Chondrocyte (in vitro differentiated cells): Measurements from ENCODE around the gene IGSF21. TPM values are rescaled to one million over a fixed set of nuclear protein-coding genes. Genes with fewer than 3 reads are reported as not detected.

Experiments
- DNase-seq: peaks from one replicate; pipeline ENCODE4 v3.0.0; 2021; ENCODE audit warnings: mixed read lengths, low spot score
- H3K27ac Mint-ChIP-seq: one replicate; pipeline ENCODE4 v1.8.0; 2021; ENCODE audit warnings: mild to moderate bottlenecking, moderate library complexity, mixed read lengths; ENCODE audit not compliant: unreplicated experiment
- H3K27me3 Mint-ChIP-seq: 2 replicates; pipeline ENCODE4 v1.8.0; 2021; ENCODE audit warnings: low read depth, mixed read lengths
- H3K36me3 Mint-ChIP-seq: 2 replicates; pipeline ENCODE4 v1.8.0; 2021; ENCODE audit warnings: low read depth, mixed read lengths
- H3K4me1 Mint-ChIP-seq: 2 replicates; pipeline ENCODE4 v1.8.0; 2021; ENCODE audit warnings: low read depth, mild to moderate bottlenecking, mixed read lengths
- H3K4me3 Mint-ChIP-seq: one replicate; pipeline ENCODE4 v1.8.0; 2021; ENCODE audit warnings: mild to moderate bottlenecking, moderate library complexity, mixed read lengths; ENCODE audit not compliant: unreplicated experiment
- H3K9me3 Mint-ChIP-seq: 2 replicates; pipeline ENCODE4 v1.8.0; 2021; ENCODE audit warnings: low read depth, mixed read lengths
- CTCF ChIP-seq: fragments of 200-600 bp; sonication (generic); IDR thresholded peaks from 2 replicates; pipeline ENCODE4 v1.5.0; 2021; ENCODE audit warnings: antibody characterized with exemption, mild to moderate bottlenecking, moderate library complexity
- total RNA-seq: library from RNA; stranded (reverse); gene quantifications from 3 replicates; pipeline ENCODE4 v1.2.1, GENCODE V29; 2021

Gene IGSF21
- total RNA-seq, 1 donor from 2014 or later = not detected

DNA sequence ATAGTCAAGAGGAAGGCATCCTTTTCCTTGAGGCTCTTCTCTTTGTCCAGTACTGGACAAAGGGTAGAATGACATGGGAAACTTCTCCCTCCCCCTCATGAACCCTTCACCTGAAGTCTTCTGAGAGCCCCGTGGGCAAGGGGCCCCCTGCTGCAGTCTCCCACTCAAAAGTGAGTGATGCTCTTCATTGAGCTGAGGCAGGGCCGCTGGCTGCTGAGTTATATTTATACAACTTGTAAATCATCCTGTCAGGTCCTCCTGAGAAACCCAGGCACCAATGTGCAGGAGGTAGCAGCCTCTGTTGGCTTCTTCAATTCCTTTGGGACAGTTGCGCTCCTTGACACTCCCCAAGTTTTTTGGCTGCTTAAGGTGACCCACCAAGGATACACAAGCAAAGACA lies 150.2 kb downstream of the IGSF21 start:
- Mint-ChIP-seq H3K27ac (no peak overlapping the region), H3K27me3 (peaks cover 2% of the 10 kb centered on the region), H3K4me1 (no peaks in the 10 kb centered on the region), H3K9me3 (peaks cover 2% of the 10 kb centered on the region), H3K36me3 (no peaks in the 10 kb centered on the region), H3K4me3 (no peak overlapping the region)
- no peak for TF ChIP-seq CTCF
- DNase-seq = no peak

- Mint-ChIP-seq H3K4me1 (no peaks in the 10 kb centered on the region), H3K36me3 (no peaks in the 10 kb centered on the region), H3K9me3 (no peaks in the 10 kb centered on the region), H3K27ac (no peak overlapping the region), H3K4me3 (no peak overlapping the region), H3K27me3 (peaks cover 5% of the 10 kb centered on the region)
- no peak for DNase-seq
- no peak for TF ChIP-seq CTCF
Observed at GRCh38 chr1:18261891-18262290, 154.3 kb downstream of the IGSF21 start.

GRCh38 chr1:18262726-18263125 lies 155.1 kb downstream of the IGSF21 start:
- H3K9me3 Mint-ChIP-seq = no peaks in the 10 kb centered on the region
- no peaks in the 10 kb centered on the region for H3K36me3 Mint-ChIP-seq

DNA sequence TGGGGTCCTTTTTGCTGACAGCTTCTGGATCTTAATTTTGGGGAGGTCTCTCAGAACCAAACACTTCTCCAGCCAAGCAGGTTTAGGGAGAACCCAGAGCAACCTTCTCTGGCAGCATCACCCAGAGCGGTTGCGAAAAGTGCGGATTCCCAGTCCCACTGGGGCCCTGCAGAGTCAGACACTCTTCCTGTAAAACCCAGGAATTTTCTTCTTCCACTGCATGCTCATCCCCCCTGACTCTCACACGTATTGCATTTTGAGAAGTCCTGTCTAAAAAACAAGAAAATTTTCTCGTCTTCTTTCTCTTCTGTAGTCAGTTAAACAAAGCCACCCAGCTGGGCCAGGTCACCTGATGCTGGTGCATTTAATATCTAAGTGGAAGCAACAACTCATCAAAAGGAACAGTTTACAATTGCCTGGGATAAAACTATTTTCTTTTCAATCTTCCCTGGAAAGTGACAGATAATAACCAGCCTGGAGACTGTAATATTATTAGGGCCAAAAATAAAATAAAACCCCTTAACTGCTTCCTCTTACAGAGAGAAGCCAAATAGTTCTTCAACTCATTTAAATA lies 156.0 kb downstream of the IGSF21 start:
- no peaks in the 10 kb centered on the region for H3K4me1 Mint-ChIP-seq
- H3K27ac Mint-ChIP-seq = no peak overlapping the region
- H3K4me3 Mint-ChIP-seq = no peak overlapping the region
- TF ChIP-seq CTCF = no peak
- no peaks in the 10 kb centered on the region for H3K36me3 Mint-ChIP-seq
- no peaks in the 10 kb centered on the region for H3K9me3 Mint-ChIP-seq
- DNase-seq = no peak
- peaks cover 9% of the 10 kb centered on the region for H3K27me3 Mint-ChIP-seq

More at GRCh38 chr1:18262726-18263125, 155.1 kb downstream of the IGSF21 start:
- Mint-ChIP-seq H3K4me3 (no peak overlapping the region), H3K27ac (no peak overlapping the region), H3K27me3 (peaks cover 5% of the 10 kb centered on the region), H3K4me1 (no peaks in the 10 kb centered on the region)
- no peak for DNase-seq
- TF ChIP-seq CTCF = no peak

DNA sequence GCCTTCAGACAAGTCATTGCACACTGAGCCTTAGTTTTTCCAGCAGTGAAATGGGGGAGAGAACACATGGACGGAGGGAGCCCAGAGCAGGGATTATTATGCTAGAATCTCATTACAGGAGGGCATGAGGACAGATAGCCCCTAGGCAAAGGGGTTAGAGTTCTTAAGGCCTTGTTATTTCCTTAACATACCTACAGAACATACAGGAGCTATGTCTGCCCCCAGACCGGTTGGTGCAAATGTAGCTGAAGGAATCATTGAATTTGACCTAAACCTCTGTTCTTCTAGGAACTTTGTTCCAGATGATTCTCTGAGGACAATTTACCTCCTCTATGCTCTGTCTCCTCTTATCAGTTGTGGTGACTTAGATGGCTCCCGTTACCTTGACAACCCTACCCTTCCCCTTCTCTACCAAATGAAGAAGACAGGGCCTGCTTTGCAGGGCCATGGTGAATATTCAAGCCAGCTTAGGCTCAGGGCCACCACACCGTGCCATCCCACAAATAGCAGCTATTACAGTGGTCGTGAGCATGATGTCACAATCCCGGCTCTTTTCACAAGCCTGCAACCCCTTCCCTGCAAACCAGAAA lies 156.9 kb downstream of the IGSF21 start:
- no peak overlapping the region for H3K27ac Mint-ChIP-seq
- DNase-seq = no peak
- H3K4me3 Mint-ChIP-seq = no peak overlapping the region
- TF ChIP-seq CTCF = no peak
- no peaks in the 10 kb centered on the region for H3K4me1 Mint-ChIP-seq
- no peaks in the 10 kb centered on the region for H3K9me3 Mint-ChIP-seq
- no peaks in the 10 kb centered on the region for H3K36me3 Mint-ChIP-seq
- peaks cover 9% of the 10 kb centered on the region for H3K27me3 Mint-ChIP-seq
